ENCODE results near the gene SNX32.

- TF ChIP-seq ZNF777 (tag by site-specific recombination; IDR thresholded peaks at IDR 0.05; ENCODE audit: borderline replicate concordance): no peak
- 0 out of 2 replicates have a peak, but pooled peaks have one; percentile 8 for TF ChIP-seq ZNF677 (tag by site-specific recombination; IDR thresholded peaks at IDR 0.05)
- TF ChIP-seq CTCF (tag by site-specific recombination; IDR thresholded peaks at IDR 0.05): no peak
- peak; percentile 50; the same call in 1 of the 2 replicates for TF ChIP-seq YY1 (tag by site-specific recombination; IDR thresholded peaks at IDR 0.05)
- no peak for TF ChIP-seq ZNF18 (tag by site-specific recombination; IDR thresholded peaks at IDR 0.05)
- TF ChIP-seq, protein P1, sequence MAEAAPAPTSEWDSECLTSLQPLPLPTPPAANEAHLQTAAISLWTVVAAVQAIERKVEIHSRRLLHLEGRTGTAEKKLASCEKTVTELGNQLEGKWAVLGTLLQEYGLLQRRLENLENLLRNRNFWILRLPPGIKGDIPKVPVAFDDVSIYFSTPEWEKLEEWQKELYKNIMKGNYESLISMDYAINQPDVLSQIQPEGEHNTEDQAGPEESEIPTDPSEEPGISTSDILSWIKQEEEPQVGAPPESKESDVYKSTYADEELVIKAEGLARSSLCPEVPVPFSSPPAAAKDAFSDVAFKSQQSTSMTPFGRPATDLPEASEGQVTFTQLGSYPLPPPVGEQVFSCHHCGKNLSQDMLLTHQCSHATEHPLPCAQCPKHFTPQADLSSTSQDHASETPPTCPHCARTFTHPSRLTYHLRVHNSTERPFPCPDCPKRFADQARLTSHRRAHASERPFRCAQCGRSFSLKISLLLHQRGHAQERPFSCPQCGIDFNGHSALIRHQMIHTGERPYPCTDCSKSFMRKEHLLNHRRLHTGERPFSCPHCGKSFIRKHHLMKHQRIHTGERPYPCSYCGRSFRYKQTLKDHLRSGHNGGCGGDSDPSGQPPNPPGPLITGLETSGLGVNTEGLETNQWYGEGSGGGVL (tag by site-specific recombination; IDR thresholded peaks at IDR 0.05): no peak
- no peak; the same call in 1 of the 2 replicates for TF ChIP-seq ELK4 (IDR thresholded peaks at IDR 0.05; ENCODE audit: borderline replicate concordance, low read depth, low read length)
- no peak for TF ChIP-seq ZNF426 (tag by site-specific recombination; IDR thresholded peaks at IDR 0.05)
- TF ChIP-seq PRDM10 (tag by site-specific recombination; IDR thresholded peaks at IDR 0.05): peak; percentile 79
- TF ChIP-seq ZBTB26 (tag by site-specific recombination; optimal IDR thresholded peaks at IDR 0.05): no peak
- TF ChIP-seq ZNF169 (tag by site-specific recombination; IDR thresholded peaks at IDR 0.05): no peak
- TF ChIP-seq KLF16 (tag by site-specific recombination; IDR thresholded peaks at IDR 0.05): peak; percentile 88
- no peak for TF ChIP-seq ZNF140 (tag by site-specific recombination; IDR thresholded peaks at IDR 0.05)
- no peak for TF ChIP-seq TCF7L2 (IDR thresholded peaks at IDR 0.05; ENCODE audit: borderline replicate concordance, low read depth, low read length)
Measured at GRCh38 chr11:65857853-65858680, 24.3 kb downstream of the SNX32 start, which contains the start of gene CFL1.

Measured in HEK293 (cell line).